Stimulated activated CD8-positive, alpha-beta memory T cell treated with anti-CD3 and anti-CD28 coated beads, Interleukin-2, amount 100 ng/mL, for 1 hour (primary cell): Measurements from ENCODE around the gene LIMS1.
"Not testable (repeated sequence)": the region's sequence is repeated elsewhere in the genome, so short reads cannot be mapped to it uniquely, and the experiment has no call there.

ENCODE experiments used
- DNase-seq, 2 donors: peaks; one replicate each; pipeline ENCODE4 v3.0.0-alpha.2; 2020; ENCODE audit warnings: low read depth in 2 of 2

Gene LIMS1

GRCh38 chr2:108533832-108534583 is at the start of gene LIMS1:
LIMS1 (plus strand) TSS chr2:108534470; CDS start chr2:108534563, 93 bp downstream.
- peak; percentile 73 to 83 for DNase-seq

GRCh38 chr2:108485253-108485652 is 49.0 kb upstream of the LIMS1 start:
- no peak for DNase-seq

GRCh38 chr2:108490506-108491122 is 43.7 kb upstream of the LIMS1 start:
- DNase-seq, result no peak

GRCh38 chr2:108491848-108492247 is 42.4 kb upstream of the LIMS1 start:
- DNase-seq, result no peak

GRCh38 chr2:108492364-108492763 is 41.9 kb upstream of the LIMS1 start:
- no peak for DNase-seq

GRCh38 chr2:108496167-108496566 is 38.1 kb upstream of the LIMS1 start:
- DNase-seq, result not testable (repeated sequence)

- not testable (repeated sequence) for DNase-seq
Measured at GRCh38 chr2:108507620-108508019, 26.6 kb upstream of the LIMS1 start.

GRCh38 chr2:108512431-108512830 is 21.8 kb upstream of the LIMS1 start:
- not testable (repeated sequence) for DNase-seq

GRCh38 chr2:108514478-108514877 is 19.8 kb upstream of the LIMS1 start:
- not testable (repeated sequence) for DNase-seq

- not testable (repeated sequence) for DNase-seq
Measured at GRCh38 chr2:108524688-108525087, 9.6 kb upstream of the LIMS1 start.

GRCh38 chr2:108525258-108525657 is 9.0 kb upstream of the LIMS1 start:
- not testable (repeated sequence) for DNase-seq

- no peak for DNase-seq
Measured at GRCh38 chr2:108531674-108532055, 2.6 kb upstream of the LIMS1 start.

GRCh38 chr2:108534584-108535356 is 500 bp downstream of the LIMS1 start:
- peak in 1 of 2 donors; percentile 12 for DNase-seq

GRCh38 chr2:108535357-108535631 is 1.0 kb downstream of the LIMS1 start:
- DNase-seq, result no peak

- DNase-seq, result no peak
Measured at GRCh38 chr2:108536133-108536780, 2.0 kb downstream of the LIMS1 start.

- DNase-seq, result no peak
Measured at GRCh38 chr2:108536911-108537310, 2.6 kb downstream of the LIMS1 start.

GRCh38 chr2:108538000-108538625 is 3.8 kb downstream of the LIMS1 start:
- no peak for DNase-seq

- DNase-seq, result no peak
Measured at GRCh38 chr2:108541451-108541850, 7.2 kb downstream of the LIMS1 start.

GRCh38 chr2:108542071-108542470 is 7.8 kb downstream of the LIMS1 start:
- DNase-seq, result no peak

GRCh38 chr2:108547606-108548005 is 13.3 kb downstream of the LIMS1 start:
- DNase-seq, result no peak

GRCh38 chr2:108548208-108549003 is 14.1 kb downstream of the LIMS1 start:
- DNase-seq, result no peak
